Measurements from ENCODE around the gene SH3PXD2A.

Gene SH3PXD2A

GRCh38 chr10:103812432-103812831 lies 42.9 kb downstream of the SH3PXD2A start:
- DNase-seq (ENCODE audit: low read depth in 2 of 2): no peak

DNA sequence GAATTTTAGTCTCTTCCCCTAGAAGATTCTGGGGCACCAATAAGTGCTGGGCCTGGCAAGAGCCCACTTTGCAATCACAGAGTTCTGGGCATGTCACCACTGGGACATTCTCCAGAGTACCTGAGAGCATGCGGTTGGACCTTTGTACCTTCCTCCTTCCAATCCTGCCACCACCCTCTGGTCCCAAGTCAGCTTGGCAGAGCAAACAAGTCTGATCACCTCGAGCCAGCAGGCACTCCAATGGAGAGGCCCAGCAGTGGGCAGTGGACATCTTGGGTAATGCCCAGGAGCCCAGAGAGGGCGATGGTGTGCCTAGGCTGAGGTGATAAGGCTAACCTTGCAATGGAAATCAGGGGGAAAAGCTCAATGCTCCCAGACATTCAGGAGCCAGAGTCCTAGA lies 43.4 kb downstream of the SH3PXD2A start:
- DNase-seq (ENCODE audit: low read depth in 2 of 2): no peak

GRCh38 chr10:103811463-103811862 lies 43.9 kb downstream of the SH3PXD2A start:
- no peak for DNase-seq (ENCODE audit: low read depth in 2 of 2)

GRCh38 chr10:103808780-103809179 lies 46.6 kb downstream of the SH3PXD2A start:
- DNase-seq (ENCODE audit: low read depth in 2 of 2): no peak

DNA sequence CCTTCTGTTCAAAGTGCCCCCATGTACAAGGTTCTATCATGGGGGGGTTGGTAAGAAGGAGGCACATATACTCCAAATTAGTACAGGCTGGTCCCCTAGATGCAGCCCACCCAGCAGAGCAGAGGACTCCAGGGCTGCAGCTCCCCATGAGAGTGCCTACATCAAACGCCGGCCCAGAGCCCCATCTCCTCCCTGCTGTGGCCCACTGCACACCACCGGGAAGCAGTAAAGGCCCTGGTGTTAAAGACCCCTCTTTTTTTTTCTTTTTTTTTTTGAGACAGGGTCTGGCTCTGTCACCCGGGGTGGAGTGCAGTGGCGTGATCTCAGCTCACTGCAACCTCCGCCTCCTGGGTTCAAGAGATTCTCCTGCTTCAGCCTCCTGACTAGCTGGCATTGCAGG lies 47.4 kb downstream of the SH3PXD2A start:
- no peak for DNase-seq (ENCODE audit: low read depth in 2 of 2)

DNA sequence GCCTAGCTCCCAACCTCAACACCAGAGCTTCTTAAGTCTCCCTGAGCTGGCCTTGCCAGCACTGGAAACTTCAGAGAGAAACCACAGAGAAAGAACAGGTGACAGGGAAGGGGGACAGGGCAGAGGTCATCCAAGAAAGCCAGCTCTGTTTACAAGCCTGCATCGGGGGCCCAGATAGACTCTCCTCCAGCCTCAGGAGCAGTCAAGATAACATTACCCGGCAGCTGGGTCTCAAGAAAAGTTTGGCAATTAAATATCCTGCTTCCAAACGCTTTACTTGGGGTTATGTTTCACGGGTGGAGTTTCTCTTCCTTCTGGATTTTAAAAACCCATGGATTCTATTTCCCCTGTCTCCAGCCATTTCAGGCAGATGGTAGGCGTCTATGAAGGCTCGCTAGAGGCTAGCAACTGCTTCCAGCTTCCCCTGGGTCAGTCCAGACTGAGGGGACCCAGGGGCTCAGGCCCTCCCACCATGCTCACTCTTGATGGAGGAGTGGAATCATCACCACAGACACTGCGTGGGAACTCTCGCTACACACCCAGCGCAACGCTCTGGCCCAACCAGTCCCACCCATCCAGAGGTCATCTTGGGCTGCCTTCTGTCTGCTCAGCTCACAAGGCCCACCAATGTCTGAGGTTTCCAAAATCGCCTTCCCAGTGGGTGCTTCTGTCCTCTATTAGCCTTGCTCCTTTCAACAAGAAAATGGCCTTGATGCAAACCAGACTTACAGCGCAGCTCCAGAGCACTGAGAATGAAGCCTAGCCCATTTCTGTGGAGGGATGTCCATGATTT lies 48.8 kb downstream of the SH3PXD2A start:
- no peak for DNase-seq (ENCODE audit: low read depth in 2 of 2)

- DNase-seq (ENCODE audit: low read depth in 2 of 2): no peak
Measured at GRCh38 chr10:103805781-103806180, 49.6 kb downstream of the SH3PXD2A start.

GRCh38 chr10:103804871-103805270 lies 50.5 kb downstream of the SH3PXD2A start:
- DNase-seq (ENCODE audit: low read depth in 2 of 2): no peak

DNA sequence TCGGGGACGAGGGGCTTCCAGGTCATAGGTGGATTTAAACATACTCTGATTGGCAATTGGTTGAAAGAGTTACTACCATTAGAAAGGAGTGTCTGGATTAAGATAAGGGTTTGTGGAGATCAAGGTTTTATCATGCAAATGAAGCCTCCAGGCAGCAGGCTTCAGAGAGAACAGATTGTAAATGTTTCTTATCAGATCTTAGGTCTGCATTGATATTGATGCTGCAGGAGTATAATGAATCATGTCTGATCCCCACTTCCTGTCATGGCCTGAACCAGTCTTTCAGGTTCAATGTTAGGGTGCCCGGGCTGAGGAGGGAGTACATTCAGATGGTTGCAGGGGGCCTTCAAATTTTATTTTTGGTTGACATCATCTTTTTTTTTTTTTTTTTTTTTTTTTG lies 51.4 kb downstream of the SH3PXD2A start:
- no peak for DNase-seq (ENCODE audit: low read depth in 2 of 2)

DNA sequence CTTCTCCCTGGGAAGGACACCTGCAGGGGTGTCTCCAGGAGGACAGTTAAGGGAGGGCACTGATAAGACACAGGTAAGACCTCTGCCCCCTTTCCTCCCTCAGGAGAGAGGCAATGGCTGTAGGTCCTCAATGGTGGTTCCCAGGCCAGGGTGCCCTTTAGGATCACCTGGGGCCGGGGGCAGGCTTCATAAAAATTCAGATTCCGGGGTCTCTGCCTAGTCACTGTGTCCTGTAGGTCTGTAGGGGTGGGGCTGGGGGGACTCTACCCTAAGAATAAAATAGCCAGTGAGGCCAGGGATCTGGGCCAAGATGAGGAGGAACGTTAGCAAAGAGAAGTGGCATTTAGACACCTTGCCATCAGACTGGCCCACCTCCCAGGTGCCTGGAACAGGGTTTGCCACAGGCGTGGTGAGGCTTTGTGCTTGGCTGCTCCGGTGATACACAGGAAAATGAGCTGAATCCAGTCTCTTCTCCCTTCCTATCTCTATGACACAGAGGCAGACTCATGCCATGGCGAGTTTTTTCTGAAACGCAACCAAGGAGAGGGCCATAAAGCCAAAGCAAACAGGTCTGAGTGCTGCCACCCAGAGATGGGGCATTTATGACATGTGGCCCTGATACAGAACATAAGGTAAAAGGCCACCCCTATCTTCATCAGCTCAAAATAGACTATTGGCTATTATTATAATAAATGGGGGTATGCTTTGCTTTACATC lies 52.6 kb downstream of the SH3PXD2A start:
- no peak for DNase-seq (ENCODE audit: low read depth in 2 of 2)

- DNase-seq (ENCODE audit: low read depth in 2 of 2): no peak
Measured at GRCh38 chr10:103802081-103802480, 53.3 kb downstream of the SH3PXD2A start.

DNA sequence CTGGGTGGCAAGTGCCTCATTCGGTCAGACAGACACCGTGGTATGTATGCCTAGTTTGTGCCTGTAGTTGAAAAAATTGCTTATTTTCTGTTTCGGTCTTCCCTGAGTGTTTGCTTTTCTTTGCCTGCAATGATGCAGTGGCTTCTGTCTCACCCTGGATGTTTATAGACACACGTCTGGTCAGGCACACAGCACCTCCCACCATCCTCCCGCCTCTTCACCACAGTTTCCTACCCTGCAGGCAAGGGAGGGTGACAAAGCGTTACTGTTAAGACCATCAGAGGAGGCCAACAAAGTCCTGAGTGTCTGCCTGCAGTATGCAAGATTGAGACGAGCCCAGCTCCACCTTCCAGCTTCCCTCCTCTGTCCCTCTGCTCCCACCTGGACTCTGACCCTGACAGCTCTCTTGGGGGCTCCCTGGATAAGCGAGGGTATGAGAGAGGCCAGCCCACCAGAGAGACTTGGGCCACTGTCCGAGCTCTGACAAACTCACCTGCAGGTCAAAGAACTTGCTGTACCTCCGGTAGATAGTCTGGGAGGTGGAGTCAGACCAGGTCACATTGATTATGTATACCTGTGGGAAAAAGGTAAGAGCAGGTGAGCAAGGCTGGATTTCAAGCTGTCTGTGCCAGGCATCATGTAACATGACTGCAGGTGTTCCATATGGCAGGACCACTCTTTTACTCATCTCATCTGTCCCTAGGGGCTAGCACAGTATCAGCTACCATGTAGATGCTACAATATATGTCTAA lies 54.4 kb downstream of the SH3PXD2A start:
- DNase-seq (ENCODE audit: low read depth in 2 of 2): peak in 1 of 2 donors; percentile 14

- no peak for DNase-seq (ENCODE audit: low read depth in 2 of 2)
Measured at GRCh38 chr10:103800089-103800488, 55.3 kb downstream of the SH3PXD2A start.

DNA sequence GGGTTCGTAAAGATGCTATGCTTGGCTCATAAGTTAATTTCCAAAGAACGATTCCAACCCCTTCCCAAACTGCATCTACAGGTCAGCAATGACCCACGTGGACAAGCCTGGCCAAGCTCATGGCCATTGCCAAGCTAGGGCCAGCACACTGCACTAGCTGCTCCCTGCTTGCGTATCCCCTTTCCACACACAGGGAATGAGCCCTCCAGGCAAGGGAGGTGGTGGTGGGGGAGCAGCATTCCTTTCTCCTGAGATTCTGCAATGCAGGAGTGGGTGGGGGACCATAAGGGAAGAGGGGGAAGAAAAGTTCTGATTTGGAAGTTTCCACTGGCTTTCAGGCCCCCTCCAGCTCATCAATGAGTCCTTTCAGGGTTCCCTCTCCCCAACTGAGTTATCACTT lies 56.0 kb downstream of the SH3PXD2A start:
- no peak for DNase-seq (ENCODE audit: low read depth in 2 of 2)

GRCh38 chr10:103798511-103798910 lies 56.9 kb downstream of the SH3PXD2A start:
- no peak for DNase-seq (ENCODE audit: low read depth in 2 of 2)

DNA sequence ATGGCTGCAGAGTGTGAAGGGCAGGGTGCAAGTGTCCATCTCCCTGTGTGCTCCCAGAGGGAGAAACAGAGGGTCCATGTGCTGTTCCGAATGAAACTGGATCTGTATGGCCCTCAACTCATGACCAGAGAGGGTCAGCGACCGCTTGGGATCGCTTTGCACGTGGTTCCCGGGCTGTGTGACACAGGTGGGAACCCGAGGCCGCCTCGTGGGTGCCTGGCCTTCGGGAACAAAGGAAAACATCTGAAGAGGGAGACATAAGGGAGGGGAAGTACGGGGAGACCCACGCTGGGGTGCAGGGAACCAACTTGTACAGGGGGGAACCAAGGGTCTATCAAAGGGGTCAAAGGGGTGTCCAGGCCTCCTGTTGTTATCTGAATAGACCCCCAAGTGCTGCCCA lies 57.5 kb downstream of the SH3PXD2A start:
- no peak for DNase-seq (ENCODE audit: low read depth in 2 of 2)

DNA sequence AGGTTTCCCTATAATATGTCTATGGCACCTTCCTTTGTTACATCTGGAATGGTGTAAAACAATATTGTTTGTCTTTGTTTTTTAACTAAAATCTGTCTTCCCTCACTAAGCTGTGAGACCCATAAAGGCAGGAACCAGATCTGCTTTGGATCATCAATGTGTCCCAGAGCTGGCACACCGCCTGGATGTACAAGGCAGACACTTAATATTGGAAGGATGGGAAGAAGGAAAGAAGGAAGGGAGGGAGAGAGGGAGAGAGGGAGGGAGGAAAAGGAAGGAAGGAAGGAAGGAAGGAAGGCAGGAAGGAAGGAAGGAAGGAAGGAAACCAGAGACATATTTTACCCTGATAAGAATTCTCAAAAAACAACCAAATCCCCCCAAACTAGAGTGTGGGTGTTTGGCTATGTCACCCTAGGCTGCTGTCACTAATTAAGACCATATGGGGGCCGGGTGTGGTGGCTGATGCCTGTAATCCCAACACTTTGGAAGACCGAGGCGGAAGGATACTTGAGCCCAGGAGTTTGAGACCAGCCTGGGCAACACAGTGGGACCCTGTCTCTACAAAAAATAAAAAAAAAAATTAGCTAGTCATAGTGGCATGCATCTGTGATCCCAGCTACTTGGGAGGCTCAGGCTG lies 59.6 kb downstream of the SH3PXD2A start:
- no peak for DNase-seq (ENCODE audit: low read depth in 2 of 2)

DNA sequence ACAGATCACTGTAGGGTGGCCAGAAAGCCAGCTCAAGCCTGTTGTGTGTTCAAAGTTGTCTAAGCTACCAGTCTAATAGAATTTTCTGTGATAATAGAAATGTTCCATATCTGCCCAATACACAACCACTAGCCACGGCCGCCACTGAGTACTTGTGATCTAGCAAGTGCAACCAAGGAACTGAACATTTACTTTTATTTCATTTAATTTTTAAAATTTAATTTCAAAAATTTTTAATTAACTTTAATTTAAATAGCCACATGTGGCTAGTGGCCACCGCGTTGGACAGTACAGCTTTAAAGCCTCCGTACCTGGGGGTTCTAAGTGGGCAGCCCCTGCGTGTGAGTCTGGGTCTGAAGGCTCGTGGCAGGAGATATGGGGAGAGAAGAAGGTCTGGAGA lies 60.4 kb downstream of the SH3PXD2A start:
- DNase-seq (ENCODE audit: low read depth in 2 of 2): no peak

DNA sequence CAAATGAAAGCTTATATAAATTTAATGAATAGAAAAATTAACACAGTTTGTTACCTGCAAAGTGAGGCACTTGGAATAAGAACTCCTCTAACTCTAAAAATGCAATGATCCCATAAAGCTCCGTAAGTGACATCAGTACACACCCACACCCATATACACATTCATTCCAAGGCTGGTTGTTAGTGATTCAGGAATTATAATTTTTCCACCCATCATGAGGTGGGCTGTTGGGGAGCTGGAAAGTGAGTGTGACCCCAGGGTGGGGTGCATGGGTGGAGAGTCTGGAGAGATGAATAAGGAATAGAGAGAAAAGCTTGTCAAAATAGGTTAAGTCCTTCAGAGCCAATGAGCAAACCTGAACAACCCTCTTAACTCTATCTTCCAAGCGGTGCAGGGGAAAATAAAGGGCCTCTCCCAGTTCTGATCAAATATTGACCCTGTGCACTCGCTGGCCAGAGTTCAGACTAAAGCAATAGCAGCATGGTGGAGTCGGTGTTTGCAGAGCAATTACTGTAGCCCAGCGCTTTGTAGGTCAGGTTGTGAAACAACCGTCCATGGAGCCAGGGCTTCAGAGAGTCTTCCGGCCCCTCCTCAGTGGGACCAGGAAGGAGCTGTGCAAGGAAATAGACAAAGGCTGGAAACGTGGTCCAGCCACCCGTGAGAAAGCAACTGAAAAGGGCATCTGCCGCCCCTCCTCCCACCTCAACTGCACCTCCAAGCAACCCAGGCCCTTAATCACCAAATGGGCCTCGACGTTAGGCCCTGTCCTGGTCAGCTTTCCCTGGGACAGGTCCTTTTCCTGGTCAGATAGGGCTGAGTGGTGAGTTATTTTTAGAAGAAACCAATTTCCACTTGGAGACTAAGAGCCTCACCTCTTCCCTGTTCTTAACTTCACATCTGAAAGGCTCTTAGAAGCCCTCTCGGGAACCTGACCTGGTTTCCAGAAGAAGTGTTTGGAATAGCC lies 61.2 kb downstream of the SH3PXD2A start:
- DNase-seq (ENCODE audit: low read depth in 2 of 2): no peak

DNA sequence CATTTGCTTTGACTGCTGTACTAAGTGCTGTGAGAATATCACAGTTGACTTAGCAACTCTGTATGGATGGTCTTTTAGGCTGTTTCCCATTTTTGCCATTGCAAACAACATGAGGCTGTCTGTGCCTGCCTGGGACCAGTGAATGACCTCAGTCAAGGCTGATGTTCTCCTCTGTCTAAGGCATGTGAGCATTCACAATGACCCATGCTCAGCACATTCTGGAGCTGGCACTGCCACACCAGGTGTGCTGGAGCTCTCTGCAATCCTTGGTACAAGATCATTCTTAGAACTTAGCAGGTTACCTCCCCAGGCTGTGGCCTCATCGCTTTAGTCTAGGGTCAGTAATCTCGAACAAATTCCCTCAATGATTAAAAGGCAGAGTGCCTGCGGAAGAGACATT lies 61.9 kb downstream of the SH3PXD2A start:
- no peak for DNase-seq (ENCODE audit: low read depth in 2 of 2)

GRCh38 chr10:103792547-103792946 lies 62.8 kb downstream of the SH3PXD2A start:
- DNase-seq (ENCODE audit: low read depth in 2 of 2): no peak
